HepG2 (cell line): Measurements from ENCODE around the gene S100A7. TPM values are rescaled to one million over a fixed set of nuclear protein-coding genes. Genes with fewer than 3 reads are reported as not detected.

Experiments
- BATF2 ChIP-seq: sonication (generic); formaldehyde crosslinking; IDR thresholded peaks from 2 replicates; pipeline ENCODE4 v1.8.0; 2022; ENCODE audit warnings: mild to moderate bottlenecking, missing genetic modification reagents, moderate library complexity
- CHCHD3 ChIP-seq: sonication (generic); formaldehyde crosslinking; IDR thresholded peaks from 2 replicates; pipeline ENCODE4 v1.8.0; 2022; ENCODE audit warnings: mild to moderate bottlenecking, missing genetic modification reagents, moderate library complexity
- E2F2 ChIP-seq: sonication (generic); formaldehyde crosslinking; IDR thresholded peaks from 2 replicates; pipeline ENCODE4 v1.4.0; 2020; ENCODE audit warnings: missing genetic modification reagents, borderline replicate concordance
- EZH2 ChIP-seq: conservative IDR thresholded peaks from 2 replicates; pipeline ENCODE4 v1.6.1; 2012; ENCODE audit warnings: mild to moderate bottlenecking, low read depth, low read length, moderate library complexity
- FLYWCH1 ChIP-seq: sonication (generic); formaldehyde crosslinking; IDR thresholded peaks from 2 replicates; pipeline ENCODE4 v1.8.1; 2023; ENCODE audit warnings: mild to moderate bottlenecking, missing genetic modification reagents
- HDAC6 ChIP-seq: fragments of 200-600 bp; sonication (generic); IDR thresholded peaks from 2 replicates; pipeline ENCODE4 v1.7.0; 2017; ENCODE audit warnings: mild to moderate bottlenecking, antibody characterized with exemption, low read length, low read depth
- PLRG1 ChIP-seq: fragments of 450-650 bp; conservative IDR thresholded peaks from 2 replicates; pipeline ENCODE4 v1.6.1; 2016
- RBAK ChIP-seq: sonication (generic); formaldehyde crosslinking; IDR thresholded peaks from 2 replicates; pipeline ENCODE4 v1.5.1; 2020; ENCODE audit warnings: mild to moderate bottlenecking, missing genetic modification reagents
- RELA ChIP-seq: sonication (generic); formaldehyde crosslinking; IDR thresholded peaks from 2 replicates; pipeline ENCODE4 v1.4.0; 2020; ENCODE audit warnings: missing genetic modification reagents
- REST ChIP-seq, 2 experiments: IDR thresholded peaks; 2 replicates each; pipeline ENCODE4 v1.6.1; 2011 to 2012; ENCODE audit warnings: low read length in 2 of 2, borderline replicate concordance in 1 of 2, low read depth in 1 of 2, mild to moderate bottlenecking in 1 of 2, moderate library complexity in 1 of 2
- RFXAP ChIP-seq: sonication (generic); formaldehyde crosslinking; IDR thresholded peaks from 2 replicates; pipeline ENCODE4 v1.4.0; 2020; ENCODE audit warnings: missing genetic modification reagents, borderline replicate concordance
- SIX4 ChIP-seq: sonication (generic); formaldehyde crosslinking; IDR thresholded peaks from 2 replicates; pipeline ENCODE4 v1.4.0; 2020; ENCODE audit warnings: missing genetic modification reagents
- YEATS4 ChIP-seq: sonication (generic); formaldehyde crosslinking; IDR thresholded peaks from 2 replicates; pipeline ENCODE4 v1.4.0; 2020; ENCODE audit warnings: missing genetic modification reagents, borderline replicate concordance
- ZBTB3 ChIP-seq: sonication (generic); formaldehyde crosslinking; IDR thresholded peaks from 2 replicates; pipeline ENCODE4 v1.4.0; 2020; ENCODE audit warnings: low read depth, mild to moderate bottlenecking, moderate library complexity, missing genetic modification reagents, borderline replicate concordance
- ZBTB33 ChIP-seq: sonication (generic); formaldehyde crosslinking; IDR thresholded peaks from 2 replicates; pipeline ENCODE4 v1.4.0; 2020; ENCODE audit warnings: missing genetic modification reagents
- ZFP37 ChIP-seq: sonication (generic); formaldehyde crosslinking; IDR thresholded peaks from 2 replicates; pipeline ENCODE4 v1.4.0; 2020; ENCODE audit warnings: missing genetic modification reagents, borderline replicate concordance
- ZFY ChIP-seq: sonication (generic); formaldehyde crosslinking; IDR thresholded peaks from 2 replicates; pipeline ENCODE4 v1.4.0; 2020; ENCODE audit warnings: missing genetic modification reagents
- ZNF143 ChIP-seq: sonication (generic); formaldehyde crosslinking; IDR thresholded peaks from 2 replicates; pipeline ENCODE4 v1.4.0; 2020; ENCODE audit warnings: missing genetic modification reagents
- ZNF263 ChIP-seq: sonication (generic); formaldehyde crosslinking; IDR thresholded peaks from 2 replicates; pipeline ENCODE4 v1.4.0; 2020; ENCODE audit warnings: missing genetic modification reagents
- ZNF350 ChIP-seq: sonication (generic); formaldehyde crosslinking; IDR thresholded peaks from 2 replicates; pipeline ENCODE4 v1.4.0; 2020; ENCODE audit warnings: mild to moderate bottlenecking, low read depth, missing genetic modification reagents, borderline replicate concordance
- ZNF382 ChIP-seq: sonication (generic); formaldehyde crosslinking; IDR thresholded peaks from 2 replicates; pipeline ENCODE4 v1.5.0; 2020; ENCODE audit warnings: missing genetic modification reagents, mild to moderate bottlenecking, borderline replicate concordance
- ZNF619 ChIP-seq: sonication (generic); formaldehyde crosslinking; IDR thresholded peaks from 2 replicates; pipeline ENCODE4 v1.4.0; 2020; ENCODE audit warnings: mild to moderate bottlenecking, missing genetic modification reagents
- ZNF768 ChIP-seq: sonication (generic); formaldehyde crosslinking; IDR thresholded peaks from 2 replicates; pipeline ENCODE4 v1.4.0; 2020; ENCODE audit warnings: missing genetic modification reagents
- polyA plus RNA-seq, 8 experiments: library from polyadenylated mRNA; depleted of rRNA in 3 of 8; stranded (reverse) in 7 of 8; unstranded in 1 of 8; fragments of >200 nt; fragmentation: Illumina TruSeq in 4 of 8; extraction: Trizol in 4 of 8; gene quantifications; 2 replicates each; pipeline versions ENCODE4 v1.2.1 to v1.2.3, GENCODE V29; 2011 to 2016; ENCODE audit warnings: low read depth in 4 of 8, missing spikeins in 1 of 8, mixed read lengths in 1 of 8; ENCODE audit not compliant: insufficient read depth in 1 of 8
- total RNA-seq, 5 experiments: library from RNA; depleted of rRNA; stranded (reverse); fragments of >200 nt; fragmentation: Illumina TruSeq; extraction: Trizol; gene quantifications; 2 replicates each; pipeline ENCODE4 v1.2.3, GENCODE V29; 2016; ENCODE audit warnings: low read depth in 1 of 5
- TF ChIP-seq, protein P1 (sequence below): sonication (generic); formaldehyde crosslinking; IDR thresholded peaks from 2 replicates; pipeline ENCODE4 v1.5.0; 2020; ENCODE audit warnings: missing genetic modification reagents

S100A7 gene
- total and polyA plus RNA-seq, 2 of the 13 experiments (the other 11 are each of a cell fraction or from before 2014, with no cell fraction given), result not detected

GRCh38 chr1:153506831-153507413 lies 46.5 kb upstream of the S100A7 start (continued):
- TF ChIP-seq ZBTB33 (CRISPR knock-in tag) (no peak), ZNF143 (CRISPR knock-in tag) (no peak), REST (IDR thresholded peaks at IDR 0.05; ENCODE audit: borderline replicate concordance in 1 of 2, low read depth in 1 of 2, low read length in 2 of 2) (no peak), ZFY (CRISPR knock-in tag) (peak; percentile 50; the same call in 1 of the 2 replicates), E2F2 (CRISPR knock-in tag) (no peak), EZH2 (no peak), BATF2 (CRISPR knock-in tag) (no peak), ZFP37 (CRISPR knock-in tag) (no peak), ZNF382 (CRISPR knock-in tag) (no peak), ZBTB3 (CRISPR knock-in tag) (no peak), HDAC6 (no peak), PLRG1 (no peak), ZNF263 (peak; percentile 70), RELA (CRISPR knock-in tag) (no peak), RFXAP (CRISPR knock-in tag) (no peak), ZNF350 (CRISPR knock-in tag) (no peak), YEATS4 (CRISPR knock-in tag) (peak; percentile 23; the same call in 1 of the 2 replicates), ZNF619 (no peak), SIX4 (CRISPR knock-in tag) (no peak), RBAK (CRISPR knock-in tag) (no peak), CHCHD3 (no peak), FLYWCH1 (CRISPR knock-in tag) (no peak), ZNF768 (CRISPR knock-in tag) (no peak)
- TF ChIP-seq, protein P1, sequence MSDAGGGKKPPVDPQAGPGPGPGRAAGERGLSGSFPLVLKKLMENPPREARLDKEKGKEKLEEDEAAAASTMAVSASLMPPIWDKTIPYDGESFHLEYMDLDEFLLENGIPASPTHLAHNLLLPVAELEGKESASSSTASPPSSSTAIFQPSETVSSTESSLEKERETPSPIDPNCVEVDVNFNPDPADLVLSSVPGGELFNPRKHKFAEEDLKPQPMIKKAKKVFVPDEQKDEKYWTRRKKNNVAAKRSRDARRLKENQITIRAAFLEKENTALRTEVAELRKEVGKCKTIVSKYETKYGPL, result no peak
